RWPE2 (cell line): Measurements from ENCODE around the gene TGIF1.
"Not testable (repeated sequence)": the region's sequence is repeated elsewhere in the genome, so short reads cannot be mapped to it uniquely, and the experiment has no call there.

Experiments
- ATAC-seq: fragments of 200-7000 bp; cut with Tn5 transposase; 3 replicates; pipeline ENCODE4 v1.9.1; 2021; ENCODE audit warnings: low read depth
- DNase-seq: peaks from one replicate; pipeline ENCODE4 v3.0.0-alpha.2; 2020; ENCODE audit warnings: low spot score
- H3K27ac ChIP-seq: fragments of 450-650 bp; 2 replicates; pipeline ENCODE4 v1.5.1; 2017; ENCODE audit warnings: mild to moderate bottlenecking; ENCODE audit not compliant: poor library complexity, severe bottlenecking
- H3K27me3 ChIP-seq: fragments of 250-450 bp; sonication (Bioruptor Pico); 2 replicates; pipeline ENCODE4 v1.5.1; 2021; ENCODE audit warnings: mild to moderate bottlenecking, moderate library complexity; ENCODE audit not compliant: insufficient read depth, poor library complexity, severe bottlenecking
- H3K36me3 ChIP-seq: fragments of 250-450 bp; sonication (Bioruptor Pico); 2 replicates; pipeline ENCODE4 v1.5.1; 2020; ENCODE audit warnings: low read depth, mild to moderate bottlenecking, moderate library complexity
- H3K4me1 ChIP-seq: fragments of 250-450 bp; sonication (Bioruptor Pico); 2 replicates; pipeline ENCODE4 v1.5.1; 2021; ENCODE audit warnings: mild to moderate bottlenecking, moderate library complexity; ENCODE audit not compliant: insufficient read depth, poor library complexity, severe bottlenecking
- H3K4me3 ChIP-seq: fragments of 250-450 bp; sonication (Bioruptor Pico); 2 replicates; pipeline ENCODE4 v1.5.1; 2021; ENCODE audit warnings: mild to moderate bottlenecking, moderate library complexity; ENCODE audit not compliant: severe bottlenecking
- H3K9me3 ChIP-seq: fragments of 250-450 bp; sonication (Bioruptor Pico); 2 replicates; pipeline ENCODE4 v1.5.1; 2021; ENCODE audit warnings: mild to moderate bottlenecking, moderate library complexity; ENCODE audit not compliant: severe bottlenecking
- TF ChIP-seq, protein P1 (sequence below): fragments of 450-650 bp; IDR thresholded peaks from one replicate; pipeline ENCODE4 v1.5.1; 2017; ENCODE audit warnings: mild to moderate bottlenecking, moderate library complexity; ENCODE audit not compliant: poor library complexity, severe bottlenecking

The TGIF1 gene

DNA sequence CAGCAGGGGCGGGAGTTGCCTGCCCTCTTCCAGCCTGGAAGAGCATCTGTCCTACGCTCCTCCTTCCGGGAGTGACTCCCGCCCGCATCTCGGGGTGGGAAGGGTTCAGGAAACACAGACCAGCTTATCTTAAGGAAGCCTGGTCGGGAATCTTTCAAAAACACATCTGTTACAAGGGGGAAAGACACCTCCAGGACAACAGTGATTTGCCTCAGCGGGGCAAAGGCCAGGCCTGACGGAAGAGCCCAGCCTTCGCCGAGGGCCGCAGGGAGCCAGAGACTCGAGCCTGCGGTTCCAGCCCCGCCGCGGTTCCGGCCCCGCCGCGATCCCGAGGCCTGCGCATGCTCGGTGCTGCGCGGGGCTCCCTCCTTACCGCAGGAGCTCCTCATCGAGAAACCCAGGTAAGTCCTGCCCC, 38.1 kb upstream of the TGIF1 start:
- Histone ChIP-seq H3K4me1 (peaks cover 10% of the 10 kb centered on the region), H3K36me3 (no peaks in the 10 kb centered on the region), H3K9me3 (no peaks in the 10 kb centered on the region), H3K4me3 (no peak overlapping the region), H3K27me3 (no peaks in the 10 kb centered on the region), H3K27ac (no peak overlapping the region)
- ATAC-seq (no peak), DNase-seq (no peak)
- TF ChIP-seq, protein P1, sequence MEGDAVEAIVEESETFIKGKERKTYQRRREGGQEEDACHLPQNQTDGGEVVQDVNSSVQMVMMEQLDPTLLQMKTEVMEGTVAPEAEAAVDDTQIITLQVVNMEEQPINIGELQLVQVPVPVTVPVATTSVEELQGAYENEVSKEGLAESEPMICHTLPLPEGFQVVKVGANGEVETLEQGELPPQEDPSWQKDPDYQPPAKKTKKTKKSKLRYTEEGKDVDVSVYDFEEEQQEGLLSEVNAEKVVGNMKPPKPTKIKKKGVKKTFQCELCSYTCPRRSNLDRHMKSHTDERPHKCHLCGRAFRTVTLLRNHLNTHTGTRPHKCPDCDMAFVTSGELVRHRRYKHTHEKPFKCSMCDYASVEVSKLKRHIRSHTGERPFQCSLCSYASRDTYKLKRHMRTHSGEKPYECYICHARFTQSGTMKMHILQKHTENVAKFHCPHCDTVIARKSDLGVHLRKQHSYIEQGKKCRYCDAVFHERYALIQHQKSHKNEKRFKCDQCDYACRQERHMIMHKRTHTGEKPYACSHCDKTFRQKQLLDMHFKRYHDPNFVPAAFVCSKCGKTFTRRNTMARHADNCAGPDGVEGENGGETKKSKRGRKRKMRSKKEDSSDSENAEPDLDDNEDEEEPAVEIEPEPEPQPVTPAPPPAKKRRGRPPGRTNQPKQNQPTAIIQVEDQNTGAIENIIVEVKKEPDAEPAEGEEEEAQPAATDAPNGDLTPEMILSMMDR, result no peak

DNA sequence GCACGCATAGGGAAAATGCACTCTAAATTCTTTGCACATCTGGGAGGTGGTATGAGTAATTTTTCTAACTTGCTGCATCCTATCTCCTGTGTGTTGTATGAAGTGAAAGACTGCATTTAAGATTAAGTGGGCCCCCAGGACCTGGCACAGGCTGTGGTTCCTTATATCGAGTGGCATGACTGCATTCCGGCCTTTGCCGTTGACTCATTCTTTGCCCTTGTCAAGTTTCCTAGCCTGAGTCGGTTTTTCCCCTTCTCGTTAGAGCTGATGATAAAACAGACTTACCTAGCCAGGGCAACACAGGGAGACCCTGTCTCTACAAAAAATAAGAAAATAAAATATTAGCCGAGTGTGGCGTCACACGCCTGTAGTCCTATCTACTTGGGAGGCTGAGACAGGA, 37.4 kb upstream of the TGIF1 start:
- not testable (repeated sequence) for H3K4me3 ChIP-seq, H3K27me3 ChIP-seq, H3K27ac ChIP-seq, H3K36me3 ChIP-seq, H3K9me3 ChIP-seq, H3K4me1 ChIP-seq
- peak; percentile 69 for DNase-seq
- ATAC-seq, result peak; percentile 90

DNA sequence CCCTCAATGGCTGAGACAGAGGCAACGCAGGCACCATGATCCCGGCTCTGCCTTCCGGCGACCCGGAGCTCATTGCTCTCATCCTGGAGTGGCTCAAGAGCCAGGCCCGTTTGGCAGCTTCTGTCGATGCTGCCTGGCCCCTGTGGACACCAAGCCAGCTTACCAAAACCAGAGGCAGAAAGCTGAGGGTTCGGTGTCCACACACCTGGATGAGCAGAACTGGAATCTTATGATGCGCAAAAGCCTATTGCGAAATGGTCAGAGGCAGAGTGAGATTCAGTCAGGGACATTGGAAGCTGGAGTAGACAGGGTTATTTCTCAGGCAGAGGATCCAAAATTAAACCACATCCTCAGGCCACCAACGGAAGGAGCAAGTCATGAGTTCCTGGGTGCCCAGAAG, 34.9 kb upstream of the TGIF1 start:
- Histone ChIP-seq H3K27ac (no peak overlapping the region), H3K9me3 (no peaks in the 10 kb centered on the region), H3K4me1 (peaks cover 5% of the 10 kb centered on the region), H3K36me3 (no peaks in the 10 kb centered on the region), H3K4me3 (no peak overlapping the region), H3K27me3 (no peaks in the 10 kb centered on the region)
- DNase-seq, result no peak
- ATAC-seq, result no peak
- TF ChIP-seq, protein P1, result no peak

DNA sequence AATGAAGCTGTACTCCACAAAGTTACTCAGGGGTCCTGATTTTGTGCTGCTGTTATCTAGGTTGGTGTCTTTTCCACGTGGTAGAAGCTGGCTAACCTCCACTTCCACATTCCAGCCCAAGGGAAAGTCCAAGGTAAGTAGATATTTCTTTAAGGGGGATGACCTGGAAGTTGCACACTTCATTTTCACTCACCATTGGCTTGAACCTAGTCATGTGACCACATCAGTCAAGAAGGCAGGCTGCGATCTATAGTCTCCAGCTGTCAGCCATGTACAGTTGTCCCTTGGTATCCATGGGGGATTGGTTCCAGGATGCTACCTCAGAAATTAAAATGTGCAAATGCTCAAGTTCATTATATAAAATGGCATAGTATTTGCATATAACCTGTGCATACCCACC, 31.9 kb upstream of the TGIF1 start:
- ATAC-seq (no peak), DNase-seq (no peak)
- TF ChIP-seq, protein P1, result no peak
- H3K4me1 ChIP-seq, result no peaks in the 10 kb centered on the region
- no peaks in the 10 kb centered on the region for H3K9me3 ChIP-seq
- H3K27me3 ChIP-seq, result no peaks in the 10 kb centered on the region
- H3K4me3 ChIP-seq, result no peak overlapping the region
- H3K36me3 ChIP-seq, result no peaks in the 10 kb centered on the region
- H3K27ac ChIP-seq, result no peak overlapping the region

DNA sequence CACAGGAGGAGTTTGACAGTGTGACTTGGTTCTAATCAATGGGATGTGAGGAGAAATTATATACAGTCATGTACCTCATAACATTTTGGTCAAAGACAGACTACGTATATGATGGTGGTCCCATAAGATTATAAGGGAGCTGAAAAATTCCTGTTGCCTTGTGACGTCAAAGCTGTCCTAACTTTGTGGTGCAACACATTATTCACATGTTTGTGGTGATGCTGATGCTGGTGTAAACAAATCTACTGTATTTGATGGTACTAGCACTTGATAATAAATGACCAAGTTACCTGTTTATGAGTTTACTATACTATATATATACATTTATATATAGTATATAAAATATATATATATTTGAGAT, 29.1 kb upstream of the TGIF1 start:
- TF ChIP-seq, protein P1, result no peak
- H3K9me3 ChIP-seq, result no peaks in the 10 kb centered on the region
- DNase-seq, result no peak
- no peaks in the 10 kb centered on the region for H3K36me3 ChIP-seq
- no peak overlapping the region for H3K27ac ChIP-seq
- ATAC-seq, result no peak
- no peaks in the 10 kb centered on the region for H3K27me3 ChIP-seq
- no peak overlapping the region for H3K4me3 ChIP-seq
- H3K4me1 ChIP-seq, result peaks cover 3% of the 10 kb centered on the region
